Tibial nerve (tissue), 4 donors: Measurements from ENCODE around the gene PHF23.

Experiments
- CTCF ChIP-seq, 5 experiments: fragments of 200-600 bp in 3 of 5; fragments of 450-650 bp in 2 of 5; sonication (generic) in 3 of 5; IDR thresholded peaks; one replicate each; pipeline ENCODE4 v1.5.1; 2016 to 2019; ENCODE audit warnings: antibody characterized with exemption in 5 of 5, mild to moderate bottlenecking in 3 of 5, moderate library complexity in 2 of 5
- EP300 ChIP-seq, 2 donors: sonication (generic); formaldehyde crosslinking; IDR thresholded peaks; one replicate each; pipeline ENCODE4 v1.6.1; 2017; ENCODE audit warnings: antibody characterized with exemption in 2 of 2, mild to moderate bottlenecking in 1 of 2
- POLR2A ChIP-seq, 2 donors: fragments of 450-650 bp; IDR thresholded peaks; one replicate each; pipeline ENCODE4 v1.6.1; 2017; ENCODE audit warnings: antibody characterized with exemption in 2 of 2, mild to moderate bottlenecking in 2 of 2, moderate library complexity in 2 of 2

GRCh38 chr17:7223375-7223774, 15.9 kb downstream of the PHF23 start:
- no peak for TF ChIP-seq CTCF (IDR thresholded peaks at IDR 0.05)
- TF ChIP-seq POLR2A (IDR thresholded peaks at IDR 0.05): no peak
- no peak for TF ChIP-seq EP300 (IDR thresholded peaks at IDR 0.05)
